NOMO-1 treated with dmso at 0.1 percent for 144 hours (cell line): ENCODE measurements around the gene UBAC1.
"Not testable (repeated sequence)": the region's sequence is repeated elsewhere in the genome, so short reads cannot be mapped to it uniquely, and the experiment has no call there.

Source experiments
- DNase-seq: peaks from one replicate; lab custom pipeline; 2025; ENCODE audit not compliant: unreplicated experiment; lab: John Stamatoyannopoulos, UW

UBAC1 gene

GRCh38 chr9:135903786-135904520 is 57.2 kb downstream of the UBAC1 start:
- DNase-seq, result no peak

DNA sequence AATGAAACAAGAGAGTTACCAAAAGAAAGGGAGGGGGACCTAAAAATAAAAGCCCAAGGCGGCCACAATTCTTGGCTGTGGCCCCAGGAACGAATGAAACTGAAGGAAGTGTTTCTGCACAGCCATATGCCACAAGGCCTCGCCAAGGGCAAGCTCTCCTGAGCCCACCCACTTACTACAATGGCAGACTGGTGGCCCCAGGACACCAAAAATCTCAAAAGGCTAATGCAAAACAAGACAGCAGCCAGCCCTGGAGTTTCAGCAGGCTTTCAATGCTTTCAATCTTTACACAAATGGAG is 57.9 kb downstream of the UBAC1 start:
- no peak for DNase-seq

- DNase-seq, result no peak
These were observed 58.4 kb downstream of the UBAC1 start for GRCh38 chr9:135902655-135903357.

GRCh38 chr9:135901826-135902225 is 59.3 kb downstream of the UBAC1 start:
- DNase-seq, result no peak

DNA sequence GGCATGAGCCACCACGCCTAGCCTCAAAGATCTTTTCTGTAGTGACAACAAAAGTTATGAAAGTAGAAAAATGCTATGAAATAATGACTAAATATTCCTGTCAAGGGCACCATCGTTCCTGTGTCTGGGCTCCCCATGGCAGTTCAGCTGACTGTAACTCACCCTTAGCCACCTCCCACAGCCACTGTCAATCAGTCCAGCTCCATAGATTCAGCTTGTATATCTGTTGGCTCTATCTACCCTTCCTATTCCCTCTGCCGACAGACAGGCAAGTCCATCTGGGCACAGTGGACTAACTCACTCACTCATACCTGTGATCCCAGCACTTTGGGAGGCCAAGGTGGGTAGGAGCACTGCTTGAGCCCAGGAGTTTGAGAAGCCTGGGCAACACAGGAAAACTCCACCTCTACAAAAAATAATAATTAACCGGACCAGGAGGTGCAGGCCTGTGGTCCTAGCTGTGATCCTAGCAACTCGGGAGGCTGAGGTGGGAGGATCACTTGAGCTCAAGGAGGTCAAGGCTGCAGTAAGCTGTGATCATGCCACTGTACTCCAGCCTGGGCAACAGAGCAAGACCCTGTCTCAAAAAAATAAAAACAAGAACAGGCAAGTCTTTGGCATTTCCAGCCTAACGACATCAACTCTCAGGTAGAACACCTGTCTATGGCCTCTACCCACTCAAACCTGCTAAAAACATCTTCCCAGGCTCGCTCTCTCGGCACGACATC is 60.0 kb downstream of the UBAC1 start:
- DNase-seq, result no peak

DNA sequence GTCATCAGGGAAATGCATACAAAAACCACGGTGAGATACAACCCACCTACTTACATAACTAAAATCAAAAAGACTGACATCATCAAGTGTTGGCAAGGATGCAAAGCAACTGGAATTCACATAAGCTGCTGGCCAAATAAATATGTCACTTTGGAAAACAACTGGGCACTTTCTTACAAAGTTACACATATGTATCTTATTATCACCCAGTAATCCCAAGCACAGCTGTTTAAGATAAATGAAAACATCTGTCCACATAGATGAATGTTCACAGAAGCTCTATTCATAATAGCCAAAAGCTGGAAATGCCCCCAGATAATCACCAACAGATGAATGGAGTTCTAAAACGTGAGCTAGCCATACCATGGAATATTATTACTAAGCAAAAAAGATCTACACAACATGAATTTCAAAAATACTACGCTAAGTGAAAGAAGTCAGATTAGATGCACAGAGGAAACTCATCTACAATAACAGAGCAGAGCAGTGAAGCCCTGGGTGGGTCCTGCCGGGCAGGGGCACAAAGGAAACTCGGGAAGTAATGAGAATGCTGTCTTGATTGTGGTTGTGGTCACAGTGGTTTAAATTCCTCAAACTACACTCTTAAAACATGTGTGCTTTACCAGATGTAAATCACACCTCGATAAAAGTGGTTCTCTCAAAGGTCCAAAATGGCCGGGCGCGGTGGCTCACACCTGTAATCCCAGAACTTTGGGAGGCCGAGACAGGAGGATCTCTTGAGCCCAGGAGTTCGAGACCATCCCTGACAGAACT is 62.4 kb downstream of the UBAC1 start:
- no peak for DNase-seq

DNA sequence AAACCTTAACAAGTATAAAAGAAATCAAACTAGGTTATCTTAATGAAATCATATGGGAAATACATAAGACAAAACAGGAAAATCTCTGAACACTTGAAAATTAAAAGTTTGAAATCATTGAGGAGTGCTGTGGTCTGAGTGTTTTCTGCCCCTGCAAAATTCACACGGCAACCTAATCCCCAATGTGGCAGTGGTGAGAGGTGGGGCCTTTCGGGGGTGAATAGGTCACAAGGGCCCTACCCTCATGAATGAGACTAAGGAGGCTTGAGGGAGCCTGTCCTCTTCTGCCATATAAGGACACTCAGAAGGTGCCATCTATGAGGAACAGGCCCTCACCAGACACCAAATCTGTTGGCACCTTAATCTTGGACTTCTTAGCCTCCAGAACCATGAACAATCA is 64.5 kb downstream of the UBAC1 start:
- DNase-seq, result no peak

DNA sequence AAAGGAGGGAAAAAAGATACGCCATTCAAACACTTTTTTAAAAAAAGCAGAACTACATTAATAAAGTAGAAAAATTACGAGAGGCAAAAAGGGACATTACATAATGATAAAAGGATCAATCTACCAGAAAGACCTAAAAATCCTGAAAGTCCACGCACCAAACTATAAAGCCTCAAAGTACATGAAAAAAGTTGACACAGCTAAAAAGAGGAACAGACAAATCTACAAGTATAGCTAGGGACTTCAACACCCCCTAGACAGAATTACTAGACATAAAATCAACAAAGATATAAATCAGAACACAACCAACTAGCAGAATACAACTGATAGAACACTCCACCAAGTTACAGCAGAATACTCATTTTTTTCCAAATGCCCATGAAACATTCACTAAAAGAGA is 65.0 kb downstream of the UBAC1 start:
- no peak for DNase-seq

GRCh38 chr9:135895202-135895848 is 65.8 kb downstream of the UBAC1 start:
- no peak for DNase-seq

DNA sequence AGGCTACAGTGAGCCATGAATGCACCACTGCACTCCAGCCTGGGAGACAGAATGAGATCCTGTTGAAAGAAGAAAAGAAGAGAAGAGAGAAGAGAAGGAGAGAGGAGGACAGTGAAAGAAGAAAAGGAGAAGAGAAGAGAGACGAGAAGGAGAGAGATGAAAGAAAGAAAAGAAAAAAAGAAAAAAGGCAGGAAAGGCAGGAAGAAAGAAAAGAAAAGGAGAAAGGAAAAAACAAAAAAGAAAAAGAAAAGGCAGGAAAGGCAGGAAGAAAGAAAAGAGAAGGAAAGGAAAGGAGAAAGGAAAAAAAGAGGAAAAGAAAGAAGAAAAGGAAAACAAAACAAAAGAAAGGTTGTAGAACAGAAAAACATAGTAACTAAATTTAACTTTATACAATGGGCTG is 68.1 kb downstream of the UBAC1 start:
- DNase-seq, result no peak

DNA sequence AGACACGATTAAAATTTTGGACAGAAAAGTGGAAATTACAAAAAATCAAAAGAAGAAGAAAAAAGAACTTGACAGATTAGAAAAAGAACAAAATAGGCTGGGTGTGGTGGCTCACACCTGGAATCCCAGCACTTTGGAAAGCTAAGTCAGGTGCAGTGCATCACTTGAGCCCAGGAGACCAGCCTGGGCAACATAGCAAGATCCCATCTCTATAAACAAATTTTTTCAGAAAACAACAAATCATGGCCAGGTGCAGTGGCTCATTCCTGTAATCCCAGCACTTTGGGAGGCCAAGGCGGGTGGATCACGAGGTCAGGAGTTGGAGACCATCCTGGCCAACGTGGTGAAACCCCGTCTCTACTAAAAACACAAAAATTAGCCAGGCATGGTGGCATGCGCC is 68.8 kb downstream of the UBAC1 start:
- not testable (repeated sequence) for DNase-seq

- DNase-seq, result no peak
These were observed 70.0 kb downstream of the UBAC1 start for GRCh38 chr9:135891027-135891631.

DNA sequence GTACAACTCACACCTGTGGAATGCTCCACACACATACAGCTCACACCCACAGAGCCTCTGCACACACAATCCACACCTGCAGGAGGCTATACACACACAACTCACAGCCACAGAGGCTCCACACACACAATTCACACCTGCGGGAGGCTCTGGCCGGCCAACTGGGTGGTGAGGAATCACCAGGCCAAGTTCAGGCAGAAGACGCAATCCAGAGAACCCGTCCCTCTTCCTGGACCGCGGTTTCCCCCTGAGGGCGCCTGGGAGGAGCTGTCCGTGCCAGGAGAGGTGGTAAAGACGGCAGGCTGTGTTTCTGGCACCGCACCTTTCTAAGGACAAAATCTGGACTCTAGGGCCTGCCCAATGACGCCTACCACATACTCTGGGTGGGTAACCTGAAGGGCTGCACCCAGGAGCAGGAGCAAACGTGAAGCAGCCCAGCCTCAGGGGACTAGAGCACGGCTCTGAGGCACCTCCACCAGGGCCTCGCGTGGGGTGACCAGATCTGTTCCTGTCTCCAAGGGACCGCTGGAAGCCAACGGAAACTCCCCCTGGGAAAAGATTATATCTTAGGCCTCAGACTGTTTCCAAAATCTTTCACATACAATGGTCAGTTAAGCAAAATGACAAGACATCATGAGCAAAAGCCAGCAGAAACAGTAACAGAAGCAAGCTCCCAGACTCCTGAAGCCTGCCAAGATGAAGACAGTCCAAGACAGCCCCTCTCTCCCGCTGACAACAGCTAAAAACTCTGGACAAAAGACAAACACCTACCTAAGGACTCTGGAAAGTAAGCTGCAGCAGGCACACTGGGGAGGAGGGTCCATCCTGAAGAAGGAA is 70.8 kb downstream of the UBAC1 start:
- DNase-seq, result no peak

GRCh38 chr9:135889564-135890189 is 71.5 kb downstream of the UBAC1 start:
- DNase-seq, result no peak

DNA sequence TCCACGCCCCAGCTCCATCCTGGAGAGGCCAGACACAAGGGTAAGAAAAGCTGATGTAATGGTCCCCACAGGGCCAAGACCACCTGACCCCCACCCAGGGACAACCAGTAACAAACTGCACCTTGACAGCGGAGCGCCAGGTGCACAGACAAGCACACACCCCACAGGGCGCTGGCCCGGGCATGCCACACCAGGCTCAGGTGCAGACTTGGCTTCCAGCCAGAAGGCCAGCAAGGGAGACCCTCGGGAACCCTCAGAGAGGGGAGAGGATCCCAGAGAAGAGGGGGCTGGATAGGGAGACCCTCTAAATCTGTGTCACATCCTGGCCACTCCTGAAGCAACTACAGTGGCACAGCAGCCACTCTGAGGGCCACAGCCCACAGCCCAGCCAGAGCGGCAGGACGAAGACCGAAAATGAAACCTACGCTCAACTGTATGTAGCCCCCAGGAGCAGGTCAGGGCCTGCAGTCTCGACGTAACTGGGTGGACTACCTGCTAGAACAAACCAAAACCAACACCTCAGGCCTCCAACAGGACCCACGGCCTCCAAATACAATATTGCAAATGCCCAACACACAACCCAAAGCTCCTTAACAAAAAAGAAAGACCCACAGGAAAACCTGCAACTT is 72.3 kb downstream of the UBAC1 start:
- DNase-seq, result no peak

DNA sequence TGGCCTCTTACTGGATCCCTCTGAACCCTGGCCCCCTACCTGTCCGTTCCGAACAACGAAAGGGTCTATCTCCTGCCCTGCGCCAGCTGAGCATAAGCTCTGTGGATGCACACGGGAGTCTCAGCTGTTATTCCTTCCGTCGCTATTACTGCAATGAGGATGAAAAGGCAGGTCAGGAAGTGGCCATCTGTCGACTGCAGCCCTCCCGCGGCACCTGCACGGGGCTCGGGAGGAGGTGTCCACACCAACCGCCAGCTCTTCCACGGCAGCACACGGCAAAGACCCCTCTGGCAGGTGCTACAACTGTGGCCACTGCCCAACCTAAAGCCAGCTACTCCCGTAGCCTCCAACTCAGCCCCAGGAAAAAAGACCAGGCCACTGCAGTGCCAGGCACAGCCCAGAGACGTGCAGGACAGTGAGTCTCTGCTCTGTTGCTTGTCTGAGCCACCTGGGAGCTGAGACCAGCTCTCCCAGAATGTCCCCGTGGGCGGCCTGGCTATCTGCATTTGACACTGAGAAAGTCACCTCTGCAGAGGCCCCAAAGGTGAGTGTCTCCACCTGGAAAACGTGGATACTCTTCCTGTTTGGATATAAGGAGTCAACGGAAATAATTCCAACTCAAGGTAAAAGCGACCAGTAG is 72.9 kb downstream of the UBAC1 start:
- no peak for DNase-seq

DNA sequence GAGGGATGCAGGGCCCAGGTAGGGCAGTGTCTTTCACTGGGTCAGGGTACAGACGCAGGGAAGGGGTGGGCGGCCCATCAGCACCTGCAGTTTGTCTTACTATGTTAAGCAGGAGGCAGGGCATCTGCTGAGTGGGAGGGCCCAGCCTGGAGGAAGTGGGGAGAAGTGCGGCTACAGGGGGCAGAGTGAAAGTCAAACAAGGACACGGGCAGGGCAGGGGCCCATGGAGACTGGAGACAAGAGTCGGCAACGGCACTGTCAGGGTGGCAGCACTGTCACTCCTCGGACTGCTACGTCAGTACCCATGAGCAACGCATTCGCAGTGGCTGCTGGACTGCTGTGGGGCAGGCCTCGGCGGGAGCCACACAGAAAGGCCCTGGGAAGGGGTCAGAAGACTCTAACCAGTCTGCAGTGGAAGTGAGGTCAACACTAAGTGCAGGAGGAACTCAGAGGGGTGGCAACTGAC is 73.6 kb downstream of the UBAC1 start:
- peak; percentile 88 for DNase-seq

DNA sequence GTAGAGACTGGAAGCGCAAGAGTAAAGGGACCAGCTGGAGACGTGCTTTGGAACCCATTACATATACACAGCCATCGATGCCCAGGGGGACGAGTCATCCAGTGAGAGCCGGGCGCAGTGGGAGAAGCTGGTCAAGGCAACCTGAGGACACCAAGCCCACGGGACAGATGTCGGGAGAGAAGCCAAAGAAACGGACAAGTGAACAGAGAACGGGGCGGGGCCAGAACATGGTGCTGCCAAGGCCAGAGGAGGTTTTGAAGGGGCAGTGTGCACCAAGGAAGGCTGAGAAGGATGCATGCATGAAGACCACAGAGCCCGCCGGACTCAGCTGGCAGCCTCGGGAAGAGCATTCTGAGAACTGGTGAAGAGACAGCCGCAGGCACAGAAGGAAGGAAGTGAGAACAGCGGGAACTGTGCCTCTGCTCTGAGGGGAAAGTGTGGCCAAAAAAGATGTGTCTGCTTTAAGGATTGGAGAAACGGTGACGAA is 74.1 kb downstream of the UBAC1 start:
- DNase-seq, result peak; percentile 83
